GM23338 (cell line): ENCODE measurements around the gene LCOR. TPM values are rescaled to one million over a fixed set of nuclear protein-coding genes. Genes with fewer than 3 reads are reported as not detected.

Experiments used
- ATAC-seq: fragments of 200-7000 bp; cut with Tn5 transposase; 3 replicates; pipeline ENCODE4 v1.9.1; 2020
- DNase-seq: peaks from one replicate; pipeline ENCODE4 v3.0.0-alpha.2; 2015; ENCODE audit warnings: low spot score
- H2AFZ ChIP-seq: fragments of 200-600 bp; sonication (generic); 2 replicates; pipeline ENCODE4 v1.8.0; 2016; ENCODE audit warnings: antibody characterized with exemption, mild to moderate bottlenecking, moderate library complexity
- H3F3A ChIP-seq: fragments of 200-600 bp; sonication (generic); replicated peaks from 2 replicates; pipeline ENCODE4 v1.8.0; 2017; ENCODE audit warnings: antibody characterized with exemption, mixed run types, low read depth
- H3K27ac ChIP-seq: fragments of 200-600 bp; sonication (generic); 2 replicates; pipeline ENCODE4 v1.6.1; 2016; ENCODE audit warnings: low read depth
- H3K27me3 ChIP-seq: fragments of 200-600 bp; sonication (generic); 2 replicates; pipeline ENCODE4 v1.8.0; 2016; ENCODE audit warnings: mild to moderate bottlenecking, mixed run types, moderate library complexity; ENCODE audit not compliant: insufficient read depth
- H3K36me3 ChIP-seq: fragments of 200-600 bp; sonication (generic); 2 replicates; pipeline ENCODE4 v1.8.0; 2016; ENCODE audit warnings: mild to moderate bottlenecking; ENCODE audit not compliant: insufficient read depth
- H3K4me1 ChIP-seq: fragments of 200-600 bp; sonication (generic); 2 replicates; pipeline ENCODE4 v1.8.0; 2016; ENCODE audit warnings: mild to moderate bottlenecking, moderate library complexity; ENCODE audit not compliant: insufficient read depth
- H3K4me2 ChIP-seq: fragments of 200-600 bp; sonication (generic); 2 replicates; pipeline ENCODE4 v1.7.1; 2017; ENCODE audit warnings: mixed run types
- H3K4me3 ChIP-seq: fragments of 200-600 bp; sonication (generic); 2 replicates; pipeline ENCODE4 v1.6.1; 2016; ENCODE audit warnings: mixed run types
- H3K79me2 ChIP-seq: fragments of 200-600 bp; sonication (generic); replicated peaks from 2 replicates; pipeline ENCODE4 v1.8.0; 2017; ENCODE audit warnings: mild to moderate bottlenecking; ENCODE audit not compliant: insufficient read depth
- H3K9me2 ChIP-seq: fragments of 200-600 bp; sonication (generic); 2 replicates; pipeline ENCODE4 v1.8.0; 2017; ENCODE audit not compliant: insufficient read depth
- H4K20me1 ChIP-seq: fragments of 200-600 bp; sonication (generic); replicated peaks from 2 replicates; pipeline ENCODE4 v1.8.0; 2017; ENCODE audit warnings: mild to moderate bottlenecking; ENCODE audit not compliant: insufficient read depth
- H3K27ac Mint-ChIP-seq: 2 replicates; pipeline ENCODE4 v1.8.0; 2020; ENCODE audit warnings: inconsistent platforms, mild to moderate bottlenecking, moderate library complexity, mixed read lengths
- H3K27me3 Mint-ChIP-seq: 3 replicates; pipeline ENCODE4 v1.8.0; 2022; ENCODE audit warnings: low read depth, mild to moderate bottlenecking, moderate library complexity, mixed read lengths, inconsistent platforms; ENCODE audit not compliant: insufficient read depth, poor library complexity
- H3K36me3 Mint-ChIP-seq: 3 replicates; pipeline ENCODE4 v1.8.0; 2021; ENCODE audit warnings: low read depth, mild to moderate bottlenecking, inconsistent platforms, moderate library complexity, mixed read lengths
- H3K4me1 Mint-ChIP-seq: 3 replicates; pipeline ENCODE4 v1.8.0; 2020; ENCODE audit warnings: mild to moderate bottlenecking, inconsistent platforms, mixed read lengths
- H3K4me3 Mint-ChIP-seq: 3 replicates; pipeline ENCODE4 v1.8.0; 2021; ENCODE audit warnings: moderate library complexity, mild to moderate bottlenecking, inconsistent platforms, mixed read lengths
- H3K9me3 Mint-ChIP-seq: 3 replicates; pipeline ENCODE4 v1.8.0; 2020; ENCODE audit warnings: moderate library complexity, mild to moderate bottlenecking, inconsistent platforms, mixed read lengths
- CREB1 ChIP-seq: fragments of 250-450 bp; sonication (Bioruptor Pico); IDR thresholded peaks from 2 replicates; pipeline ENCODE4 v1.5.0; 2020; ENCODE audit warnings: low read depth, mild to moderate bottlenecking, moderate library complexity
- ETS1 ChIP-seq: IDR thresholded peaks from 2 replicates; pipeline ENCODE4 v1.6.1; 2016; ENCODE audit warnings: antibody characterized with exemption
- JUNB ChIP-seq: IDR thresholded peaks from one replicate; pipeline ENCODE4 v1.6.1; 2016; ENCODE audit warnings: antibody characterized with exemption; ENCODE audit not compliant: unreplicated experiment
- REST ChIP-seq: IDR thresholded peaks from one replicate; pipeline ENCODE4 v1.6.1; 2018; ENCODE audit warnings: antibody characterized with exemption; ENCODE audit not compliant: unreplicated experiment
- ZNF114 ChIP-seq: fragments of 250-450 bp; sonication (Bioruptor Pico); IDR thresholded peaks from 2 replicates; pipeline ENCODE4 v1.5.0; 2020; ENCODE audit warnings: mild to moderate bottlenecking, moderate library complexity
- ZNF462 ChIP-seq: fragments of 250-450 bp; sonication (Bioruptor Pico); IDR thresholded peaks from 2 replicates; pipeline ENCODE4 v1.5.0; 2020; ENCODE audit warnings: mild to moderate bottlenecking, moderate library complexity
- polyA plus RNA-seq: library from polyadenylated mRNA; unstranded; fragments of >200 nt; fragmentation: Nextera tagmentation; extraction: Ambion mirVana; gene quantifications from 2 replicates; pipeline ENCODE4 v1.2.1, GENCODE V29; 2016
- total RNA-seq: library from RNA; depleted of rRNA; stranded (reverse); fragments of >200 nt; shearing (Covaris generic); gene quantifications from 2 replicates; pipeline ENCODE4 v1.2.3, GENCODE V29; 2014

LCOR gene
- total and polyA plus RNA-seq, 2 experiments from 2014 or later: 6.9 to 14.9 TPM

GRCh38 chr10:96924861-96925260, 92.8 kb downstream of the LCOR start:
- H3K27ac ChIP-seq: no peak overlapping the region
- Mint-ChIP-seq H3K27me3 (no peaks in the 10 kb centered on the region), H3K36me3 (peaks cover 25% of the 10 kb centered on the region; the same call in 2 of the 3 replicates), H3K9me3 (no peaks in the 10 kb centered on the region), H3K4me1 (no peaks in the 10 kb centered on the region), H3K4me3 (no peak overlapping the region), H3K27ac (no peak overlapping the region)
- TF ChIP-seq CREB1 (CRISPR knock-in tag) (no peak), ZNF114 (CRISPR knock-in tag) (no peak), REST (no peak), JUNB (no peak), ZNF462 (no peak), ETS1 (no peak)
- no peak for ATAC-seq
- peaks cover 12% of the 10 kb centered on the region for H3K79me2 ChIP-seq
- no peak overlapping the region for H3K4me2 ChIP-seq
- H3K27me3 ChIP-seq: no peaks in the 10 kb centered on the region
- H3K4me1 ChIP-seq: no peaks in the 10 kb centered on the region
- H3K4me3 ChIP-seq: no peak overlapping the region
- H3K9me2 ChIP-seq: no peaks in the 10 kb centered on the region
- H3K36me3 ChIP-seq: no peaks in the 10 kb centered on the region
- no peak overlapping the region for H2AFZ ChIP-seq
- 0 out of 2 replicates have a peak, but pooled peaks cover 3% of the 10 kb centered on the region for H4K20me1 ChIP-seq
- no peaks in the 10 kb centered on the region for H3F3A ChIP-seq
- DNase-seq: no peak
